ENCODE measurements around the gene COL18A1.
A peak's percentile ranks its signal among the peaks of the same experiment; 100 is the strongest.
"Not testable (repeated sequence)": the region's sequence is repeated elsewhere in the genome, so short reads cannot be mapped to it uniquely, and the experiment has no call there.

COL18A1 gene

GRCh38 chr21:45367402-45368351, 37.3 kb upstream of the COL18A1 start:
- no peak for DNase-seq (ENCODE audit: low spot score)

DNA sequence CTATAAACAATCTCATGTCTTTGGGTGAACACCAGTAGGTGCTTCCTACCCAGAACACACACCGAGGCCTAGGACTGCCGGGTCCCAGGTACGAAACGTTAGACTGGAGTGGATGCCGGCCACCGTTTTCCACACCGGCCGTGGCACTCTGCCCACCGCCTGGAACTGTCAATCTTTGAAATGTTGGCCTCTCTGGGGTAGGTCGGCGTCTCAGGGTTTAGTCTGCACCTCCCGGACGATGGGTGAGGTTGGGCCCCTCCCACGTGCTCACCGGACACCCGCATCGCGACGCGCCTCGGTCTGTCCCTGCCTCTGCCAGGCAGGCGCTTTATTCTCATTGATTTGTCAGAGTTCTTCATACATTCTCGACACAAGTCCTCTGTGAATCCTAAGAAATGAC, 35.9 kb upstream of the COL18A1 start:
- not testable (repeated sequence) for DNase-seq (ENCODE audit: low spot score)

GRCh38 chr21:45370575-45370974, 34.4 kb upstream of the COL18A1 start:
- no peak for DNase-seq (ENCODE audit: low spot score)

DNA sequence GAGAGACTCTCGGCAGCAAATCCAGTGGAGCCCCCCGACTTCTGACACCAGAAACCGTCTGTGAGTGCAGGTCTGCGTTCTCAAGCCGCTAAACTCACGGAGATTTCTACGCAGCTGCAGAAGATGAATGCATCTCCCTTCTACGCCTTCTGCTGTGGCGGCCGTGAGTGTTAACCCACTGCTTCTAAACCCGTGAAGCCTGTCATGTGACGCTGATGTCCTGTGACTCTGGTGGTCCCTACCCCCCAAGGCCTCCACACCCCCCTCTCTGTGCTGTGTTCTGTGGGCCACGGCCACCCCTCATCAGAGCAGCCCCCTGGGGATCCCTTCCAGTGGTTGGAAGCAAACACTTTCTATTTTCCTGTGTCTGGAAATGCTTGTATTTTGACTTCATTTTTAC, 33.9 kb upstream of the COL18A1 start:
- DNase-seq (ENCODE audit: low spot score): no peak

GRCh38 chr21:45371655-45372054, 33.3 kb upstream of the COL18A1 start:
- DNase-seq (ENCODE audit: low spot score): no peak

DNA sequence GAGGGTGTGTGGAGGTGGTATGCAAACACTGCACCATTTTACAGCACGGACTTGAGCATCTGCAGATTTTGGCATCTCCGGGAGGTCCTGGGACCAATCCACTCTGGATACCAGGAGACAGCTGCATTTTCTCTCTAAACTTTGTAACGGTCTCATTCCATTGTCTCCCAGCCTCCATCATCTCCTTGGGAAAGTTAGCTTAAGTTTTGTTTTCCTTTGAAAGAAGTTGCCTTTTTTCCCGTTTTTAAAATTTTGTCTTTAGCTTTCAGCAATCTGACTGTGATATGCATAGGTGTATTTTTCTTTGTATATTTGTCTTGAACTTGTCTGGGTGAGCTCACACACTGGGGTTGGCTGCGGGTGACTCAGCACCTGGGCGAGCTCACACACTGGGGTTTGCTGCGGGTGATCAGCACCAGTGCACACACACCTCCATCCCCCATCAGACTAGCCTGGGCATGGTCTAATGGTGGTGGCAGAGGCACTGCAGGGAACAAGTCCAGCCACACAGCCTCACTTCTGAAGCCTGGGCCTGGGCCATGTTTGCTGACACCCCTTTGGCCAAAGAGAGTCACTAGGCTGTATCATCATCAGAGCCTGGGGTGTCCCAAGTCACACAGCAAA, 32.1 kb upstream of the COL18A1 start:
- DNase-seq (ENCODE audit: low spot score): no peak

DNA sequence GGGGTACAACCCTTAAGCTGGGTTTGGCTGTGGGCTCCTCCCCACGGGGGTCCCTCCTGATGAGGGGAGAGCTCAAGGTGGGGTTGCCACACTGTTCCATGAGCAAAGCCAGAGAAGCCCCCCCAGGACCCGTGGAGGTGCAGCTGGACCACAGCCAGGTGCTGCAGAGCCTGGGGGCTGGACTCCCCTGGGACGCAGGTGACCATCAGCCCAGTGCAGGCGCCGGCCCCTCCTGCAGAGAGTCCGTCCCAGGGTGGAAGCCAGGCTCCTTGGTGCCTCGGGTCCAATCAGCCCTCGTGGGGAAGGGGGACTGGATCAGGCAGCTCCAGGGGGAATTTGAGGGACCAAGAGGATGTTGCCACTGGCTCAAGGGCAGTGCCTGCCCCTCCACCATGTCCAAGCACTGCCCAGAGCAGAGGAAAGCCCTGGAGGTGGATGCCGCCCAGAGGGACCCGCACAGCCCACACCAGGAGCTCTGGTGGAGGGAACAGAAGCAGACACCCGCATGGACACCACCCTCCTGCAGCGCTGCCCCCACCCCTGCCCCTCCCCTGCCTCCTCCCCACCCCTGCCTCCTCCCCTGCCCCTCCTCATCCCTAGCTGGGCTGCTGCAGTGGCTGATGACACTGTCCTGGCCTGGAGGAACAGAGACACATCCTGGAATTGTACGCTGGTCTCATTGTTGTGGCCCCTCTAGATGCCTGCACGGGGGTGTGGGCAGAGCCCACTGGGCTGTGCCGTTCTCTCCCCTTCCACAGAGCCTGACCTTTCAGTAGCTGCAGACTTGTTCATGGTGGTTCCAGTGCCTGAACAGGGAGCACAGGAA, 30.8 kb upstream of the COL18A1 start:
- no peak for DNase-seq (ENCODE audit: low spot score)

DNA sequence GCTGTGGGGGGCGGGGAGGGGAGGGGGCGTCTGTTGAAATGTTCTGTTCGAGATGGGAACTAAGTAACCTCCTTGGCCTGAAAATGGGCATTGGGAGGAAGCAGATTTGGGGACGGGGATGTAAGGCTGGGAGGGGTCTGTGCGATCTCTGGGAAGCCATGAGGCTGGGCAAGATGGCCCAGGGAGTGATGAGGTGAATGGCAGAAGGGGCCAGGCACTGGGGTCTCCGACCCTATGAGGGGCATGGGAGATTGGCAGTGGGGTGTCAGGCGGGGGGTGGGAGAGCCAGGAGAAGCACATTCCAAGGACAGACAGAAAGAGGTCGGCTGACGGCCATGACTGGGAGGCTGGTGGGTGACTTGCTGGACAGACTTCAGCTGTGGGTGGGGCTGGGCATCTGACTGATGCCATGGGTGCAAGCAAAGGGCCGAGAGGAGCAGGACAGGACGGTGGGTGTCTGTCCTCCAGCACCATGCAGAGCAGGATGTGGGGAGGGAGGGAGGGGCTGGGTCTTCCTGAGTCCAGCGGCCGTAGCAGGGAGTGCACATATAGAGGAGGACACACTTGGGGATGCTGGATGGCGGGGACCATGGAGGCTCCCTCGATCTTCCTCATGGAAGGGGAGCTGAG, 30.0 kb upstream of the COL18A1 start:
- DNase-seq (ENCODE audit: low spot score): no peak

DNA sequence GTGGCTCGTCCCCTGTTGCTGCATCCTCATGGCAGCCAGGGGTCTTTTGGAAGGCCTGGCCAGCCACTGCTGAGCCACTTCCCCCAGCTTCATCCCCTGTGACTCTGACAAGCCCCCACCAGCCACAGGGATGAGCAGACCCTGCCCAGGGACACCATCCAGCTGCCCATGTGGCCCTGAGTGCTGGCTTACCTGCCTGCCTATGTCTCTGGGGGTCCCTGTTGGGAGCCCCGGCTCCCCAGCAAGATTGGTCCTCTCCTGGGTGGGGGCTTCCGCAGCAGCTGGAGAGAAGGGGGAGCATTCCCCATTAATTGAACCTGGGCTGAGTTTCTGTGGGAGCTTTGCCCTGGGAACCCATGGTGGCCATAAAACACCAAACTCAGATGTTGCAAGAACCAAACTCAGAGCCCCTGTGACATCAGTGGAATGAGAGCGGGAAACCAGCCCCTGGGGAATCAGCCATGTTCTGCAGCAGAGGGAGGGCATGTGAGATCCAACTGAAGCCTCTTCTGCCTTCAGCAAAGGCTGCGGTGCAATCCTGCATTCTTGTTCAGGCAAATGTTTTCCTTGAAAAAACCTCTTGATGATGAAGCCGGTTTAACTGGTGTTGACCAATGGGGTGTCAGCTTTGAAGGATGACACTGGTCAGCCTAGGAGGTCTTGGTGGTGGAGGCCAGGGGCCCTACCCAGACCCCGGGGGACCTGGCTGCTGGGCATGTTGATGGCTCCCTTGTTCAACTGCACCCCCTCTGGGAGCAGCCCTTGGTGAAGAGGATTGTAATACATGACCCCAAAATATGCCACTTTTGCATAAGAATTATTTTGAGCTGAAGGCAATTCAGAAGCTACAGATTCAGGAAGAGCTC, 28.3 kb upstream of the COL18A1 start:
- no peak for DNase-seq (ENCODE audit: low spot score)

GRCh38 chr21:45377325-45377709, 27.6 kb upstream of the COL18A1 start:
- no peak for DNase-seq (ENCODE audit: low spot score)

GRCh38 chr21:45377866-45378257, 27.1 kb upstream of the COL18A1 start:
- no peak for DNase-seq (ENCODE audit: low spot score)

DNA sequence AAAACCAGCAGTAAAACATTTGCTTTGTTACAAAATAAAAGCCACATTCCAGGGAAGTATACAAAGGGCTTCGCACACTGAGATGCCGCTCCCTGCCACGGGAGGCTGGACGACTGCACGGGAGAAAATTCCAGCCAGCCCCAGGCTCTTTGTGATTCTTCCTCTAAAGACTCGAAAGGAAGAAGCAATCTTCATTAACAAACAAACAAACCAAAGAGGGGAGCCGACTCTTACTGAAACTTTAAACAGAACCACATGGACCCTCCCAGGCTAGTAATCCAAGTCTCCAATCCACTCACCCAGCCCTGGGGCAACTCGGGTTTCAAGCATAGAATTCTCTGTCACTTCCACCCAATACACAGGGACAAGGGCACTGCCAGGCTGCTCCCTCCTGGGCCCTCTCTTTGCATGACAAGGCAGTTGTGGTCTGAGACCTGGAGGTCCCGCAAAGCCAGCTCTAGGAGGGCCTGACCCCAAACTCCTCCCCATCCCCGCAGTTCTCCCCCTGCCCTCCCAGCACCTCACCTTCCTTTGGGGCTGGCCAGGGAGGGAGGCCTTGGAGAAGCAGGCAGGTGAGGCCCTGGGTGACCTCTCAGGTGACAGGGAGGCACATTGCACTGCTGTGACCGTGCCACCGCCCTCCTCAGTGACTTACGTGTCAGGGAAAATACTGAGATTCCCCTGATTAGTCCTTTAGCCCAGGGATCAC, 26.6 kb upstream of the COL18A1 start:
- DNase-seq (ENCODE audit: low spot score): peak; percentile 53

GRCh38 chr21:45379171-45379900, 25.6 kb upstream of the COL18A1 start:
- no peak for DNase-seq (ENCODE audit: low spot score)

DNA sequence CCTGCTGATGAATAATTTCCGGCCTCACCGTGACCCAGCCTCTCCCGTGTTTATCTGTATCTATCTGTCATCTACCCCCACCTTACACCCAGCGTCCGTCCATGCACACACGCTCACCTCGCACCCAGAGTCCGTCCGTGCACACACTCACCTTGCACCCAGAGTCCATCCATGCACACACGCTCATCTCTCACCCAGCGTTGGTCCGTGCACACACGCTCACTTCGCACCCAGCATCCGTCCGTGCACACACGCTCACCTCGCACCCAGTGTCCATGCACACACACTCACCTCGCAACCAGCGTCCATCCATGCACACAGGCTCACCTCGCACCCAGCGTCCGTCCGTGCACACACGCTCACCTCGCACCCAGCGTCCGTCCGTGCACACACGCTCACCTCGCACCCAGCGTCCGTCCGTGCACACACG, 25.0 kb upstream of the COL18A1 start:
- DNase-seq (ENCODE audit: low spot score): no peak

GRCh38 chr21:45380566-45380965, 24.4 kb upstream of the COL18A1 start:
- DNase-seq (ENCODE audit: low spot score): no peak

- DNase-seq (ENCODE audit: low spot score): no peak
These were observed 23.8 kb upstream of the COL18A1 start for GRCh38 chr21:45381036-45381787.

- DNase-seq (ENCODE audit: low spot score): no peak
These were observed 22.9 kb upstream of the COL18A1 start for GRCh38 chr21:45381865-45382696.

- no peak for DNase-seq (ENCODE audit: low spot score)
These were observed 22.3 kb upstream of the COL18A1 start for GRCh38 chr21:45382697-45382997.

Measured in GM03348 (cell line).